K562 (cell line): ENCODE data around the gene SEPTIN1. TPM values are rescaled to one million over a fixed set of nuclear protein-coding genes. Genes with fewer than 3 reads are reported as not detected.

Experiments
- CHD1 ChIP-seq: fragments of 200-600 bp; sonication (generic); IDR thresholded peaks from one replicate; pipeline ENCODE4 v1.6.1; 2012; ENCODE audit warnings: mild to moderate bottlenecking, moderate library complexity, low read length, inconsistent platforms
- DMBX1 ChIP-seq: fragments of 250-450 bp; sonication (Bioruptor Pico); IDR thresholded peaks from 2 replicates; pipeline ENCODE4 v1.8.0; 2022; ENCODE audit warnings: inconsistent platforms, mild to moderate bottlenecking, moderate library complexity, borderline replicate concordance
- EP300 ChIP-seq: IDR thresholded peaks from 2 replicates; pipeline ENCODE4 v1.6.1; 2012; ENCODE audit warnings: low read length, improper control_type of control experiment
- KLF16 ChIP-seq: IDR thresholded peaks from 2 replicates; pipeline ENCODE4 v1.6.1; 2016; ENCODE audit warnings: antibody characterized with exemption
- MCM5 ChIP-seq: fragments of 450-650 bp; IDR thresholded peaks from 2 replicates; pipeline ENCODE4 v1.6.1; 2016; ENCODE audit warnings: low read depth
- MTF1 ChIP-seq: fragments of 250-450 bp; sonication (Bioruptor Pico); IDR thresholded peaks from 2 replicates; pipeline ENCODE4 v1.9.0; 2021; ENCODE audit warnings: moderate library complexity, mild to moderate bottlenecking, inconsistent platforms, borderline replicate concordance
- NCOA4 ChIP-seq: fragments of 450-650 bp; IDR thresholded peaks from 2 replicates; pipeline ENCODE4 v1.6.1; 2018; ENCODE audit warnings: mild to moderate bottlenecking; ENCODE audit not compliant: partially characterized antibody
- POLR2B ChIP-seq: fragments of 450-650 bp; IDR thresholded peaks from 2 replicates; pipeline ENCODE4 v1.6.1; 2018; ENCODE audit warnings: low read depth; ENCODE audit not compliant: partially characterized antibody
- XRCC4 ChIP-seq: IDR thresholded peaks from one replicate; pipeline ENCODE4 v1.6.1; 2011; ENCODE audit not compliant: insufficient read depth, insufficient read length; ENCODE audit errors: extremely low read depth
- ZNF584 ChIP-seq: fragments of 200-800 bp; sonication (Bioruptor generic); IDR thresholded peaks from 2 replicates; pipeline ENCODE4 v1.6.1; 2016; ENCODE audit warnings: low read depth, mild to moderate bottlenecking, missing genetic modification characterization, missing compliant biosample characterization
- ZNF780A ChIP-seq: fragments of 250-450 bp; sonication (Bioruptor Pico); IDR thresholded peaks from 2 replicates; pipeline ENCODE4 v1.5.0; 2021; ENCODE audit warnings: mild to moderate bottlenecking
- polyA plus RNA-seq, 8 experiments: library from polyadenylated mRNA; depleted of rRNA in 4 of 8; stranded (reverse) in 5 of 8; unstranded in 3 of 8; fragments of >200 nt; fragmentation: Nextera tagmentation in 2 of 8; fragmentation: Illumina TruSeq in 1 of 8; extraction: Ambion mirVana in 2 of 8; extraction: Trizol in 1 of 8; gene quantifications; 2 replicates each; pipeline versions ENCODE4 v1.2.1 to v1.2.3, GENCODE V29; 2011 to 2014; ENCODE audit warnings: inconsistent platforms in 1 of 8, missing spikeins in 1 of 8
- total RNA-seq, 7 experiments: library from RNA; depleted of rRNA in 6 of 7; stranded (reverse); fragments of >200 nt in 6 of 7; fragmentation: Illumina TruSeq in 2 of 7; extraction: Trizol in 2 of 7; gene quantifications; 2 replicates each; pipeline versions ENCODE4 v1.2.1 to v1.2.3, GENCODE V29; 2011 to 2021; ENCODE audit warnings: low replicate concordance in 1 of 7
- TF ChIP-seq, protein P1 (sequence below), 2 experiments: fragments of 450-650 bp in 1 of 2; sonication (generic) in 1 of 2; formaldehyde crosslinking in 1 of 2; IDR thresholded peaks; 2 replicates each; pipeline versions ENCODE4 v1.7.1 to v1.9.0; 2016 to 2022; ENCODE audit warnings: inconsistent platforms in 1 of 2, mild to moderate bottlenecking in 1 of 2, missing genetic modification reagents in 1 of 2
- TF ChIP-seq, protein P2 (sequence below): fragments of 450-650 bp; IDR thresholded peaks from 2 replicates; pipeline ENCODE4 v1.7.1; 2018; ENCODE audit warnings: mild to moderate bottlenecking, low read depth; ENCODE audit not compliant: partially characterized antibody
- TF ChIP-seq, protein P3 (sequence below): fragments of 450-650 bp; IDR thresholded peaks from 2 replicates; pipeline ENCODE4 v1.7.0; 2016; ENCODE audit warnings: borderline replicate concordance

Gene SEPTIN1
- total and polyA plus RNA-seq, 9 of the 15 experiments (the other 6 are each of a cell fraction or from before 2014, with no cell fraction given), result 0.23 to 5.6 (median 1.7) TPM; not detected in 1

DNA sequence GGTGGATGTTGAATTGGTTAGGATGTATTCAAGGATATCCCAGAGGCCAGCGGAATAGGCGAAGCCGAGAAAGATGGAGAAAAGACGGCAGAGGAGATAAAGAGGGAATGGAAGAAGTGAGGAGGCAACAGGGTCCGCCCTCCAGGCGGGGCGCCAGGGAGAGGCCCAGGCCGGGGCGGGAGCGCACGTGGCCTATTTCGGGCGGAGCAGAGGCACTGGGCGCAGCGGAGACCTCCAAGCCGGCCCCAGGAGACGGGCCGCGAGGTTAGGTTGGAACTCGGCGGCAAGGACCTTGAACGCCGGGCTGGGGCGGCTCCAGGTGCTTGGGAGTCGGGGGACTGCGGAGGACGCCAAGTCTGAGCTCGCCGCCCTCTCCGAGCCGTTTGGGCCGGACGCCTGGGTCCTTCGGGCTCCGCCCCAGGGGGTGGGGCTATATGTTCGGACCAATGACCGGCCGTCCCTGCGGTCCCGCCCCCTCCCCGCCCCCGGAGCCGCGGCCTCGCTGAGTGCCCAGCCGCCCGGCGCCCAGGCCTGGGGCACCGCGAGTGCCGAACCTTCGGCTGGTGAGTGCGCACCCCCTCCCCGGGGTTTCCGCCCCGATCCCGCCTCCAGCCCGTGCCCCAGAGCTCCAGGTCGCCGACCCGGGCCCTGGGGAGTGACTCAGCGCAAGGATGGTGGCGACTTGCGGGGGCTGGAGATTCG lies 24.9 kb upstream of the SEPTIN1 start, which contains the start of gene ZNF771 (continued):
- TF ChIP-seq, protein P1, sequence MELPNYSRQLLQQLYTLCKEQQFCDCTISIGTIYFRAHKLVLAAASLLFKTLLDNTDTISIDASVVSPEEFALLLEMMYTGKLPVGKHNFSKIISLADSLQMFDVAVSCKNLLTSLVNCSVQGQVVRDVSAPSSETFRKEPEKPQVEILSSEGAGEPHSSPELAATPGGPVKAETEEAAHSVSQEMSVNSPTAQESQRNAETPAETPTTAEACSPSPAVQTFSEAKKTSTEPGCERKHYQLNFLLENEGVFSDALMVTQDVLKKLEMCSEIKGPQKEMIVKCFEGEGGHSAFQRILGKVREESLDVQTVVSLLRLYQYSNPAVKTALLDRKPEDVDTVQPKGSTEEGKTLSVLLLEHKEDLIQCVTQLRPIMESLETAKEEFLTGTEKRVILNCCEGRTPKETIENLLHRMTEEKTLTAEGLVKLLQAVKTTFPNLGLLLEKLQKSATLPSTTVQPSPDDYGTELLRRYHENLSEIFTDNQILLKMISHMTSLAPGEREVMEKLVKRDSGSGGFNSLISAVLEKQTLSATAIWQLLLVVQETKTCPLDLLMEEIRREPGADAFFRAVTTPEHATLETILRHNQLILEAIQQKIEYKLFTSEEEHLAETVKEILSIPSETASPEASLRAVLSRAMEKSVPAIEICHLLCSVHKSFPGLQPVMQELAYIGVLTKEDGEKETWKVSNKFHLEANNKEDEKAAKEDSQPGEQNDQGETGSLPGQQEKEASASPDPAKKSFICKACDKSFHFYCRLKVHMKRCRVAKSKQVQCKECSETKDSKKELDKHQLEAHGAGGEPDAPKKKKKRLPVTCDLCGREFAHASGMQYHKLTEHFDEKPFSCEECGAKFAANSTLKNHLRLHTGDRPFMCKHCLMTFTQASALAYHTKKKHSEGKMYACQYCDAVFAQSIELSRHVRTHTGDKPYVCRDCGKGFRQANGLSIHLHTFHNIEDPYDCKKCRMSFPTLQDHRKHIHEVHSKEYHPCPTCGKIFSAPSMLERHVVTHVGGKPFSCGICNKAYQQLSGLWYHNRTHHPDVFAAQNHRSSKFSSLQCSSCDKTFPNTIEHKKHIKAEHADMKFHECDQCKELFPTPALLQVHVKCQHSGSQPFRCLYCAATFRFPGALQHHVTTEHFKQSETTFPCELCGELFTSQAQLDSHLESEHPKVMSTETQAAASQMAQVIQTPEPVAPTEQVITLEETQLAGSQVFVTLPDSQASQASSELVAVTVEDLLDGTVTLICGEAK (IDR thresholded peaks at IDR 0.05), result no peak
- TF ChIP-seq, protein P1 (CRISPR knock-in tag; IDR thresholded peaks at IDR 0.05), result no peak
- no peak for TF ChIP-seq DMBX1 (CRISPR knock-in tag)
- TF ChIP-seq ZNF780A (CRISPR knock-in tag), result no peak
- TF ChIP-seq POLR2B, result no peak
- TF ChIP-seq KLF16, result no peak
- TF ChIP-seq NCOA4, result no peak
- TF ChIP-seq, protein P2, sequence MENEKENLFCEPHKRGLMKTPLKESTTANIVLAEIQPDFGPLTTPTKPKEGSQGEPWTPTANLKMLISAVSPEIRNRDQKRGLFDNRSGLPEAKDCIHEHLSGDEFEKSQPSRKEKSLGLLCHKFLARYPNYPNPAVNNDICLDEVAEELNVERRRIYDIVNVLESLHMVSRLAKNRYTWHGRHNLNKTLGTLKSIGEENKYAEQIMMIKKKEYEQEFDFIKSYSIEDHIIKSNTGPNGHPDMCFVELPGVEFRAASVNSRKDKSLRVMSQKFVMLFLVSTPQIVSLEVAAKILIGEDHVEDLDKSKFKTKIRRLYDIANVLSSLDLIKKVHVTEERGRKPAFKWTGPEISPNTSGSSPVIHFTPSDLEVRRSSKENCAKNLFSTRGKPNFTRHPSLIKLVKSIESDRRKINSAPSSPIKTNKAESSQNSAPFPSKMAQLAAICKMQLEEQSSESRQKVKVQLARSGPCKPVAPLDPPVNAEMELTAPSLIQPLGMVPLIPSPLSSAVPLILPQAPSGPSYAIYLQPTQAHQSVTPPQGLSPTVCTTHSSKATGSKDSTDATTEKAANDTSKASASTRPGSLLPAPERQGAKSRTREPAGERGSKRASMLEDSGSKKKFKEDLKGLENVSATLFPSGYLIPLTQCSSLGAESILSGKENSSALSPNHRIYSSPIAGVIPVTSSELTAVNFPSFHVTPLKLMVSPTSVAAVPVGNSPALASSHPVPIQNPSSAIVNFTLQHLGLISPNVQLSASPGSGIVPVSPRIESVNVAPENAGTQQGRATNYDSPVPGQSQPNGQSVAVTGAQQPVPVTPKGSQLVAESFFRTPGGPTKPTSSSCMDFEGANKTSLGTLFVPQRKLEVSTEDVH, result peak; percentile 48
- TF ChIP-seq CHD1, result no peak
- TF ChIP-seq, protein P3, sequence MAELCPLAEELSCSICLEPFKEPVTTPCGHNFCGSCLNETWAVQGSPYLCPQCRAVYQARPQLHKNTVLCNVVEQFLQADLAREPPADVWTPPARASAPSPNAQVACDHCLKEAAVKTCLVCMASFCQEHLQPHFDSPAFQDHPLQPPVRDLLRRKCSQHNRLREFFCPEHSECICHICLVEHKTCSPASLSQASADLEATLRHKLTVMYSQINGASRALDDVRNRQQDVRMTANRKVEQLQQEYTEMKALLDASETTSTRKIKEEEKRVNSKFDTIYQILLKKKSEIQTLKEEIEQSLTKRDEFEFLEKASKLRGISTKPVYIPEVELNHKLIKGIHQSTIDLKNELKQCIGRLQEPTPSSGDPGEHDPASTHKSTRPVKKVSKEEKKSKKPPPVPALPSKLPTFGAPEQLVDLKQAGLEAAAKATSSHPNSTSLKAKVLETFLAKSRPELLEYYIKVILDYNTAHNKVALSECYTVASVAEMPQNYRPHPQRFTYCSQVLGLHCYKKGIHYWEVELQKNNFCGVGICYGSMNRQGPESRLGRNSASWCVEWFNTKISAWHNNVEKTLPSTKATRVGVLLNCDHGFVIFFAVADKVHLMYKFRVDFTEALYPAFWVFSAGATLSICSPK, result no peak
- no peak for TF ChIP-seq MCM5
- TF ChIP-seq ZNF584 (CRISPR knock-in tag), result no peak
- no peak for TF ChIP-seq XRCC4
- no peak for TF ChIP-seq EP300
- TF ChIP-seq MTF1 (CRISPR knock-in tag), result no peak
